NCI-H146 treated with DMSO at 0.1 percent for 48 hours (cell line): ENCODE results near the gene EOLA1.
"Not testable (repeated sequence)": the region's sequence is repeated elsewhere in the genome, so short reads cannot be mapped to it uniquely, and the experiment has no call there.

Source experiments
- DNase-seq: peaks from one replicate; lab custom pipeline; 2025; ENCODE audit not compliant: unreplicated experiment; lab: John Stamatoyannopoulos, UW

EOLA1 gene

DNA sequence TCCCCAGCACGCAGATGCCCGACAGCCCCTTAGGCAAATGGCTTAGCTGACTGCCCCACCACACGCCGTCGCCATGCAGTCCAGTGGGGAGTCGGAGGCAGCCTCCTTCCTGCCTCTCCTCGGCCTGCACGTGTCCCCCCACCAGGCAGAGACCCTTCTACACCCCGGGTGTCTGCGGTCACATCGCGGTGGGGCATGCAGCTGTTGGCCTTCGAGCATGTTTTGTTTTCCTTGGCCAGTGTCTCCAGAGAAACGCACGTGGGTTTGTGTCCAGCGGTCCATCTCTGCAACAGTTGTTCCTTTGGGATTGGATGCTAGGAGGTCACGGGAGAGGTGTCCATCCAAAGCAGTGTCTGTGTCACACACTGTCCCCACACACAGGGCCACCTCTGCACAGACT lies 54.4 kb downstream of the EOLA1 start, which contains the start of gene HSFX2:
HSFX2 (minus strand) TSS at position 101 of the 400 bp plus-strand sequence. CDS start 614 bp downstream, outside the sequence.
- DNase-seq, result not testable (repeated sequence)

DNA sequence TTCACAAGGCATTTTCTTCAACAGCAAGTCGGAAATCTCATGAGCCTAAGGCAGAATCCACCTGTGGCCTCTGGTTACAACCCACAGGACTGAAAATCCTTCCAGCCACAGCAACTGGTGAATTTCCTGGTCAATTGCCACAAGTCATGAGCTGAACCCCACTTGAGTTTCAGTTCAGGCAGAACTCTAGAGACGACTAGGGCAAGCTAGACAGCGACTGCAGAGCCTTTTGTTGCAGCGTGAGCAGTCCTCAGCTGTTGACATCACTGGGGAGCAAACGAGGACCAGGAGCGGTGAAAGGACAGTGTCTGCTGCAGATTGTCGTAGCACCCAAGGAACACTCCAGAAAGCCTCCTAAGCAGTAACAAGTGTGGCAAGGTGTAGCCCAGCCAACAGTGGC lies 55.1 kb downstream of the EOLA1 start:
- not testable (repeated sequence) for DNase-seq
